ENCODE measurements around the gene TYW3. TPM values are rescaled to one million over a fixed set of nuclear protein-coding genes. Genes with fewer than 3 reads are reported as not detected.
"Not testable (repeated sequence)": the region's sequence is repeated elsewhere in the genome, so short reads cannot be mapped to it uniquely, and the experiment has no call there.

Gene TYW3
- total RNA-seq, 1 experiment from 2014 or later = 16.2 TPM

DNA sequence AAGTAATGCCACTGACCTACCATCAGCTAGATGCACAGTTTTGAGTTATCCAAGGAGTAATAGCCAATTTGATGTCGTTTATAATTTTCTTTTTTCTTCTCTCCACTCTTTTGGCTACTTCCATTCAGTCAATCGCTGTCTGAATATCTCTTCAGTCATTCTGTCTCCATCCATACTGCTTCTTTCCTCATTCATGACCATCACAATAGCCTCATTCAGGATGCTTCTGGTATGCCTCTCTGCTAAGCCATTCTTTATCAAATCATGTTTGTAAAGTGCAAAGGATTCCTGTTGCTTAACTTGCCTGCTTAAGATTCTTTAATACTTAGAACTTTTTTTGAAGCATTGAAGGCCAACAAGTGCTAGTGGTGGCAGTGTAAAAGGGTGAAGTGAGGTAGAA, 20.2 kb downstream of the TYW3 start:
- BruUV-seq (replicated peaks) = no TSS peak
- Histone ChIP-seq H3K4me1 (no peaks in the 10 kb centered on the region), H3K9me3 (no peaks in the 10 kb centered on the region), H3K36me3 (ENCODE audit: control insufficient read depth, insufficient read depth, low read length) (no peaks in the 10 kb centered on the region), H3K4me3 (ENCODE audit: low read depth, low read length) (no peak overlapping the region), H3K27me3 (replicated peaks; ENCODE audit: control insufficient read depth, insufficient read depth, low read length) (no peaks in the 10 kb centered on the region)
- DNase-seq = no peak
- Mint-ChIP-seq H3K27me3 (ENCODE audit: insufficient read depth, unreplicated experiment) (no peaks in the 10 kb centered on the region), H3K4me3 (ENCODE audit: unreplicated experiment) (no peak overlapping the region), H3K27ac (ENCODE audit: unreplicated experiment) (no peak overlapping the region), H3K4me1 (ENCODE audit: low read depth, unreplicated experiment) (no peaks in the 10 kb centered on the region), H3K9me3 (ENCODE audit: unreplicated experiment) (peaks cover 15% of the 10 kb centered on the region), H3K36me3 (ENCODE audit: insufficient read depth, unreplicated experiment) (peaks cover 52% of the 10 kb centered on the region)
- CTCF ChIA-PET = no interaction called here
- intact Hi-C loops (cut with micrococcal nuclease; ENCODE audit: unreplicated experiment) = no loop called here
- TF ChIP-seq, protein P1, sequence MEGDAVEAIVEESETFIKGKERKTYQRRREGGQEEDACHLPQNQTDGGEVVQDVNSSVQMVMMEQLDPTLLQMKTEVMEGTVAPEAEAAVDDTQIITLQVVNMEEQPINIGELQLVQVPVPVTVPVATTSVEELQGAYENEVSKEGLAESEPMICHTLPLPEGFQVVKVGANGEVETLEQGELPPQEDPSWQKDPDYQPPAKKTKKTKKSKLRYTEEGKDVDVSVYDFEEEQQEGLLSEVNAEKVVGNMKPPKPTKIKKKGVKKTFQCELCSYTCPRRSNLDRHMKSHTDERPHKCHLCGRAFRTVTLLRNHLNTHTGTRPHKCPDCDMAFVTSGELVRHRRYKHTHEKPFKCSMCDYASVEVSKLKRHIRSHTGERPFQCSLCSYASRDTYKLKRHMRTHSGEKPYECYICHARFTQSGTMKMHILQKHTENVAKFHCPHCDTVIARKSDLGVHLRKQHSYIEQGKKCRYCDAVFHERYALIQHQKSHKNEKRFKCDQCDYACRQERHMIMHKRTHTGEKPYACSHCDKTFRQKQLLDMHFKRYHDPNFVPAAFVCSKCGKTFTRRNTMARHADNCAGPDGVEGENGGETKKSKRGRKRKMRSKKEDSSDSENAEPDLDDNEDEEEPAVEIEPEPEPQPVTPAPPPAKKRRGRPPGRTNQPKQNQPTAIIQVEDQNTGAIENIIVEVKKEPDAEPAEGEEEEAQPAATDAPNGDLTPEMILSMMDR (IDR thresholded peaks at IDR 0.05; ENCODE audit: insufficient read depth in 1 of 2, low read depth in 1 of 2, low read length in 1 of 2, severe bottlenecking in 1 of 2, unreplicated experiment in 1 of 2) = no peak
- POLR2A ChIA-PET = no interaction called here

DNA sequence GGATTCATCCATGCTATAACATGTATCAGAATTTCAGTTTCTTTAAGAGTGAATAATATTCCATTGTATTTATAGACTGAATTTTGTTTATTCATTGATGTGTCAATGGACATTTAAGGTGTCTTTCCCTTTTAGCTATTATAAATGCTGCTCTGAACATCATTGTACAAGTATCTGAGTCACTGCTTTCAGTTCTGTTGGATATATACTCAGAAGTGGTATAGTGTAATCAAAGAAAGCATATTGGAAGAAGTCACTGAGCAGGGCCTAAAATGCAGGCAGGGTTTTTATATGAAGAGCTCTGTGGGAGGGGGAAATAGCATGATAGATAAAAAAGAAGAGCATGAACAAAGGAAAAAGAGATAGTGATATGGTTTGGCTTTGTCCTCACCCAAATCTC, 22.5 kb downstream of the TYW3 start:
- no peak for DNase-seq
- ChIA-PET CTCF (no interaction called here), POLR2A (no interaction called here)
- Mint-ChIP-seq H3K4me1 (ENCODE audit: low read depth, unreplicated experiment) (no peaks in the 10 kb centered on the region), H3K4me3 (ENCODE audit: unreplicated experiment) (no peak overlapping the region), H3K27ac (ENCODE audit: unreplicated experiment) (no peak overlapping the region), H3K9me3 (ENCODE audit: unreplicated experiment) (peaks cover 15% of the 10 kb centered on the region), H3K27me3 (ENCODE audit: insufficient read depth, unreplicated experiment) (no peaks in the 10 kb centered on the region), H3K36me3 (ENCODE audit: insufficient read depth, unreplicated experiment) (peaks cover 58% of the 10 kb centered on the region)
- H3K4me1 ChIP-seq = no peaks in the 10 kb centered on the region
- H3K36me3 ChIP-seq (ENCODE audit: control insufficient read depth, insufficient read depth, low read length) = no peaks in the 10 kb centered on the region
- intact Hi-C loops (cut with micrococcal nuclease; ENCODE audit: unreplicated experiment) = no loop called here
- H3K27me3 ChIP-seq (replicated peaks; ENCODE audit: control insufficient read depth, insufficient read depth, low read length) = no peaks in the 10 kb centered on the region
- H3K4me3 ChIP-seq (ENCODE audit: low read depth, low read length) = no peak overlapping the region
- H3K9me3 ChIP-seq = no peaks in the 10 kb centered on the region
- TF ChIP-seq, protein P1 (IDR thresholded peaks at IDR 0.05; ENCODE audit: insufficient read depth in 1 of 2, low read depth in 1 of 2, low read length in 1 of 2, severe bottlenecking in 1 of 2, unreplicated experiment in 1 of 2) = no peak
- no TSS peak for BruUV-seq (replicated peaks)

DNA sequence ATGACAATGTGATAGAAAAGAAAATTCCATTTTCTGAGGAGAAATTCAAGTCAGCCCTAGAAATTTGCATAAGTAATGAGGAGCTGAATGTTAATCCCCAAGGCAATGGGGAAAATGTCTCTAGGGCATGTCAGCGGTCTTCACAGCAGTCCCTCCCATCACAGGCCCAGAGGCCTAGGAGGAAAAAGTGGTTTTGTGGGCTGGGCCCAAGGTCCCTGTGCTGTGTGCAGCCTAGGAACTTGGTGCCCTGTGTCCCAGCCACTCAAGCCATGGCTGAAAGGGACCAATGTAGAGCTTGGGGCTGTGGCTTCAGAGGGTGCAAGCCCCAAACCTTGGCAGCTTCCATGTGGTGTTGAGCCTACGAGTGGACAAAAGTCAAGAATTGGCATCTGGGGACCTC, 23.7 kb downstream of the TYW3 start:
- H3K4me1 Mint-ChIP-seq (ENCODE audit: low read depth, unreplicated experiment); H3K4me3 Mint-ChIP-seq (ENCODE audit: unreplicated experiment); H3K4me3 ChIP-seq (ENCODE audit: low read depth, low read length); H3K9me3 ChIP-seq; DNase-seq; CTCF ChIA-PET; H3K36me3 ChIP-seq (ENCODE audit: control insufficient read depth, insufficient read depth, low read length); H3K4me1 ChIP-seq; POLR2A ChIA-PET; H3K27me3 Mint-ChIP-seq (ENCODE audit: insufficient read depth, unreplicated experiment); H3K27me3 ChIP-seq (replicated peaks; ENCODE audit: control insufficient read depth, insufficient read depth, low read length); intact Hi-C loops (cut with micrococcal nuclease; ENCODE audit: unreplicated experiment); H3K27ac Mint-ChIP-seq (ENCODE audit: unreplicated experiment); BruUV-seq (replicated peaks): not testable (repeated sequence)
- Mint-ChIP-seq H3K9me3 (ENCODE audit: unreplicated experiment) (peaks cover 15% of the 10 kb centered on the region), H3K36me3 (ENCODE audit: insufficient read depth, unreplicated experiment) (peaks cover 52% of the 10 kb centered on the region)

DNA sequence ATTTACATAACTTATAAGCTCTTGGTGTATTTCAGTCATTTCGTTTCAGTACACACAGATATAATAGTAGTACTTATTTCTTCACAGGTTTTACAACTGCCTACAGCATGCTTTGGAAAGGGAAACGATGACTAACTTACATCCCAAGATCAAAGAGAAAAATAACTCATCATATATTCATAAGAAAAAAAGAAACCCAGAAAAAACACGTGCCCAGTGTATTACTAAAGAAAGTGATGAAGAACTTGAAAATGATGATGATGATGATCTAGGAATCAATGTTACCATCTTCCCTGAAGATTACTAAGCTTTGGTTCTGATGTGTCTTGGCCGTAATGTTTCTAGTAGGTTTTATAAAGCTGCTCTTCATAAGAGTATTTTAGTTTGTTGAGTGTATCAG, 30.9 kb downstream of the TYW3 start:
- Mint-ChIP-seq H3K27ac (ENCODE audit: unreplicated experiment) (no peak overlapping the region), H3K4me3 (ENCODE audit: unreplicated experiment) (no peak overlapping the region), H3K36me3 (ENCODE audit: insufficient read depth, unreplicated experiment) (peaks cover 5% of the 10 kb centered on the region), H3K9me3 (ENCODE audit: unreplicated experiment) (no peaks in the 10 kb centered on the region), H3K4me1 (ENCODE audit: low read depth, unreplicated experiment) (no peaks in the 10 kb centered on the region), H3K27me3 (ENCODE audit: insufficient read depth, unreplicated experiment) (no peaks in the 10 kb centered on the region)
- intact Hi-C loops (cut with micrococcal nuclease; ENCODE audit: unreplicated experiment) = no loop called here
- no peak for DNase-seq
- no TSS peak for BruUV-seq (replicated peaks)
- CTCF ChIA-PET = no interaction called here
- Histone ChIP-seq H3K4me1 (no peaks in the 10 kb centered on the region), H3K4me3 (ENCODE audit: low read depth, low read length) (no peak overlapping the region), H3K36me3 (ENCODE audit: control insufficient read depth, insufficient read depth, low read length) (no peaks in the 10 kb centered on the region), H3K9me3 (no peaks in the 10 kb centered on the region), H3K27me3 (replicated peaks; ENCODE audit: control insufficient read depth, insufficient read depth, low read length) (no peaks in the 10 kb centered on the region)
- POLR2A ChIA-PET = no interaction called here
- TF ChIP-seq, protein P1 (IDR thresholded peaks at IDR 0.05; ENCODE audit: insufficient read depth in 1 of 2, low read depth in 1 of 2, low read length in 1 of 2, severe bottlenecking in 1 of 2, unreplicated experiment in 1 of 2) = no peak
